GM21390 (cell line): Measurements from ENCODE around the gene LRRC23.
"Not testable (repeated sequence)": the region's sequence is repeated elsewhere in the genome, so short reads cannot be mapped to it uniquely, and the experiment has no call there.

Experiments used
- ATAC-seq: cut with Tn5 transposase; IDR thresholded peaks from one replicate; pipeline ENCODE4 v1.9.1; 2021; ENCODE audit not compliant: unreplicated experiment

LRRC23 gene

DNA sequence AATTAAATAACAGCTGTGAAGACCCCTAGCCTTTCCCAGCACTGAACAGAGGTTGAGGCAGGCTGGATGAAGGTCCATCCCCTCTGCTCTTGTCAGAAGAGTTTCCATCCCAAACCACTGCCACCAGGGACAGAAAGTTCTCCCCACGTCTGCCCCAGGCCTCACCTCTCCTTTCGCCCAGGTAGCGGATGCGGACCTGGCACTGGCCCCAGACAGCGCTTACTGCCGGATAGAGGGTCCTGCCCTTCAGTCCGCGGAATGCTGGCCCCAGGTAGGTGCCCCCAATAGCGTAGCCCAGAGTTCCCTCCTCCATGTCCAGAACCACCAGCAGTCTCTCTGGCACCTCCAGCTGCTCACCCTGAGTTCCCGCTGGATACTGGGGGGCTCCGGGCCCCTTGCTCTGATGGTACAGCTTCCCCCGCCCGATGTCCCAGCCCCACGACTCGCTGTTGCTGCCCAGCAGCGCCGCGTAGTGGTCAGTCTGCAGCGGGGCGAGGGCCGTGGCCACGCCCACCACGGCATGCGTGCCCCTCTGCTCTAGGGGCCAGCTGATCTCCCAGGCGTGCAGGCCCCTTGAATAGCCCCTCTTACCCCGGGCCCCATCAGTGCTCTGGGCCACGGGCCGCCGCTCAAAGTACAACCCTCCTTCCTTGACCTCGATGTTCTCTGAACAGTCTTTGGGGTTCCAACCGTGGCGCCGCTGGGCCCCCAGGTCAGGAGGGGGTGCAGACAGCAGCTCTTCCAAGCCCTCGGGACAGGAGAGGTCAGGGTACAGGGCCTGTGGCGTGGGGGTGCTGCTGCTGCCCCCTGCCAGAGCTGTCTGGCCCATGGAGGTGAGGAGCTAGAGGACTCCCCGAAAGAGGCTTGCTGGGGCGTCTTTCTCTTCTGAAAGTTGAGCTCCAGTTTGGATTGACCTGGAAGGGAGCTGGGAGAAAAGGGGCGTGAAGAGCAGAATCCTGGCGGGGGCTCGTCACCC lies 32.3 kb upstream of the LRRC23 start:
- ATAC-seq, result no peak

DNA sequence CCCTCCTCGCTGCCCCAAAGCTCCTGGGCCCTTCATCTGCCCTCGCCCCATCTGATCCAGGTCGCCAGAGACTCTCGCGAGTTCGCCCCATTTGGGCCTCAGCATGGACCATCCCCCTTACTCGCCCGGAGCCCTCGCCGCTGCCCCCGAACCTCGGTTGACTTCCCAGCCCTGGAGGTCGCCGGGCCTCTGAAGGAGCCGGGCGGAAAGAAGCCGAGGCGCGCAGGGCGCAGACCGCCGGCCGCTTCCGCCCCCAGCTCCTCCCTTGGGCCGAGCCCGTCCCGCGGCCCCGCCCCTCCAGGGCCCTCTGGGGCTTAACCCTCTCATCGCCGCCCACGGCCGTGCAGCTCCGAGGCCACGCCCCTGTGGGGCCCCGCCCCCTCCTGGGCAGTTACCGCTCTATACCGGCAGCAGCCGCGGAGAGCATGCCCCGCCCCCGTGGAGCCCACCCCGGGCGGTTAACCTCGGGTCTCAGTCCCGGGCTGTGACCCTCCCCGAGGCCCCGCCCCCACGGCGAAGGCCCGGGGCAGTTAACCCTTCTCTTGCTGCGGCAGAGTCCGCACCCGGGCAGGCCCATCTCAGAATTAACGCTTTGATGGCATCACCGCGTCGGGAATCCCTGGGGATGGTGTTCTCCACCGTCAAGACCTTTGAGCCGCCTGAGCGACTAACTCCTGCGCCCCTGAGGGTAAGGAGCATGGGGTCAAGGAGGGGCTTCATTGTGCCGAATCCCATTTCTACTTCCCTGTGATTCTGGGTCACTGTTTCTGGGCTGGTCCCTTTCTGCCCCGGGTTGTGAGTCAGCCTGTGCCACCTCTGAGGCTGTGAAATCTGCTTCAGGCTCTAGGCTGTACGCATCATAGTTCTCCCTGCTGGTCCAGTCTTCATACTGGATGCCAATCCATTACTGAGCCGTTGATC lies 31.3 kb upstream of the LRRC23 start, which contains the start of gene SPSB2:
Gene SPSB2 (minus strand): TSS at position 210 of the 921 bp plus-strand sequence. CDS start 402 bp downstream, outside the sequence.
- peak; percentile 78 for ATAC-seq

DNA sequence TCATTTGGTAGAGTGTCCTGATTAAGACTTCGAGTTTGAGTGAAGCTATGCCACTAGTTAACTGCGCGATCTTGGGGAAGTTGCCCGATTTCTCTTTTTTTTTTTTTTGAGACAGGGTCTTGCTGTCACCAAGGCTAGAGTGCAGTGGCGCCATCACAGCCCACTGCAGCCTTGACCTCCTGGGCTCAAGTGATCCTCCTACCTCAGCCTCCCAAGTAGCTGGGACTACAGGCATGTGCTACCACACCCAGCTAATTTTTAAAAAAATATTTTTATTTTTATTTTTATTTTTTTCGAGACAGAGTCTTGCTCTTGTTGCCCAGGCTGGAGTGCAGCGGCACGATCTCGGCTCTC lies 30.6 kb upstream of the LRRC23 start:
- not testable (repeated sequence) for ATAC-seq

DNA sequence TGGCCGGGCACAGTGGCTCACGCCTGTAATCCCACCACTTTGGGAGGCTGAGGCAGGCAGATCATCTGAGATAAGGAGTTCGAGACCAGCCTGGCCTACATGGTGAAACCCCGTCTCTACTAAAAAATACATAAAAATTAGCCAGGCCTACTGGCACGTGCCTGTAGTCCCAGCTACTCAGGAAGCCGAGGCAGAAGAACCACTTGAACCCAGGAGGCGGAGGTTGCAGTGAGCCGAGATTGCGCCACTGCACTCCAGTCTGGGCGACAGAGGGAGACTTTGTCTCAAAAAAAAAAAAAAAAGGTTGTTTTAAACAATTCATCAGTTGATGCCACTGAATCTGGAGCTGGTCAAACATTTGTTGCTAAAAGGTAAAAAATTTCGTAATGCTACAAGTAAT lies 24.8 kb upstream of the LRRC23 start:
- ATAC-seq, result not testable (repeated sequence)

DNA sequence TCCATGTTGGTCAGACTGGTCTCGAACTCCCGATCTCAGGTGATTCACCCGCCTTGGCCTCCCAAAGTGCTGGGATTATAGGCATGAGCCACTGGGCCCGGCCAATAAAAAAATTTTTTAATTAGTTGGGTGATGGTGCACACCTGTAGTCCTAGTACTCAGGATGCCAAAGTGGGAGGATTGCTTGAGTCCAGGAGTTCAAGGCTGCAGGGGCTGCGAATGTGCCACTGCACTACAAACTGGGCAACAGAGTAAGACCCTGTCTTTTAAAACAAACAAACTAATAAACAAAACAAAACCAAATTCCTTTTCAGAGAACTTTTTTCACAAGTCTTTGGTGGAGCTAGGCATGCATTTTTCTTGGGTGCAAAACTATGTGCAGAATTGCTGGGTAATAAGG lies 21.4 kb upstream of the LRRC23 start:
- ATAC-seq, result no peak

DNA sequence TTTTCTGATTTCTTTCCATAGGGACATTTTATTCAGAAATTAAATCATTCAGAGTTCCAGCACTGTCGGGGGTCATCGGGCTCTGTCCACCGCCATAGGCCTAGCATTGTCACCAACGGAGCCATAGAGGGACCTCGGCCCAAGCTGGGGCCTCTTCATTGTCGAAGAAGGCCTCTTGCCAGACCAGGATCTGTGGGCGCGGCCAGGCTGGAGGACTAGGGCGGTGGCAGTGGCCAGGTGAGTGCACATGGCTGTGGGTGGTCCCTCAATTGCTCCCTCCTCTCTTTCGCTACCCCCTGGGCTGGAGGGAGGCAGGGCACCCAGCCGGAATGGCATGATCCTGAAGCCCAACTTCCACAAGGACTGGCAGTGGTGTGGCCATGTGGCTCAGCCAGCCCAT lies 20.9 kb upstream of the LRRC23 start:
- no peak for ATAC-seq

DNA sequence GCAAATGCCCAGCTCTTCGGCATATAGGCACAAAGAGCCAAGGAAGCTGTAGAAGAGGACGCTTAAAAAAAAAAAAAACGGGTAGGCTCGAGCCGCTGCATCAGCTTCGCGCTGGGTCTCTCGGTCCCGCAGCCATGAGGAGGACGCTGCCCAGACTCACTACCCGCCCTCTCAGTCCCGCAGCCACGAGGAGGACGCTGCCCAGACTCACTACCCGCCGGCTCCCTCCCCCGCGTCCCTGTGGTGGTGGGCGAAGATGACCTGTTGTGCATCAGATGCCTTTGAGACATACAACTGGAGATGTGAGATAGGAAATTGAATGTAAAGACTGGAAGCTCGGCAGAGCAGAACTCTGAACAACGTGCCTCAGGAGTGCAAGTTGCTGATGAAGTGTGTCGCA lies 20.1 kb upstream of the LRRC23 start:
- no peak for ATAC-seq

DNA sequence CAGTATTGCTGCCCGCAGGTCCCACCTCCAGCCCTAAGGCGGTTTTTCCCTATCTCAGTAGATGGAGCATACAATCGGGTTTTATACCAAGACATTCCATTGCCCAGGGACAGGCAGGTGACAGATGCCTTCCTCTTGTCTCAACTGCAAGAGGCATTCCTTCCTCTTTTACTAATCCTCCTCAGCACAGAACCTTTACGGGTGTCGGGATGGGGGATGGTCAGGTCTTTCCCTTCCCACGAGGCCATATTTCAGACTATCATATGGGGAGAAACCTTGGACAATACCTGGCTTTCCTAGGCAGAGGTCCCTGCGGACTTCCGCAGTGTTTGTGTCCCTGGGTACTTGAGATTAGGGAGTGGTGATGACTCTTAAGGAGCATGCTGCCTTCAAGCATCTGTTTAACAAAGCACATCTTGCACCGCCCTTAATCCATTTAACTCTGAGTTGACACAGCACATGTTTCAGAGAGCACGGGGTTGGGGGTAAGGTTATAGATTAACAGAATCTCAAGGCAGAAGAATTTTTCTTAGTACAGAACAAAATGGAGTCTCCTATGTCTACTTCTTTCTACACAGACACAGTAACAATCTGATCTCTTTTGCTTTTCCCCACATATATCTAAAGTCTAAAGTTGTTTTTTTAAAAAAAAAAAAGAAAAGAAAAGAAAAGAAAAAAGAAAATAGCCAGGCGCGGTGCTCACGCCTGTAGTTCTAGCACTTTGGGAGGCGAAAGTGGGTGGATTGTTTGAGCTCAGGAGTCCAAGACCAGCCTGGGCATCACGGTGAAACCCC lies 18.2 kb upstream of the LRRC23 start:
- not testable (repeated sequence) for ATAC-seq

DNA sequence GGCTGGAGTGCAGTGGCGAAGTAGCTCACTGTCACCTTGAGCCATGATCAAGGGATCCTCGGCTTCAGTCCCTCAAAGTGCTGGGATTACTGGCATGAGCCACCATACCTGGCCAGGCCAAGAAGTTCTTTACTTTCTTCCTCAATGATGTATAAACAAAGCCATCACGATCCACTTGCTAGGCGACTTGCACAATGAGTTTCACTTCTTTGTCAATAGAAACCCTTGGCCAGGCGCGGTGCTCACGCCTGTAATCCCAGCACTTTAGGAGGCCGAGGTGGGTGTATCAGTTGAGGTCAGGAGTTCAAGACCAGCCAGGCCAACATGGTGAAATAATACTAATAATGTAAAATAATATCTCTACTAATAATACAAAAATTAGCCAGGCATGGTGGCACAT lies 17.2 kb upstream of the LRRC23 start:
- ATAC-seq, result no peak

DNA sequence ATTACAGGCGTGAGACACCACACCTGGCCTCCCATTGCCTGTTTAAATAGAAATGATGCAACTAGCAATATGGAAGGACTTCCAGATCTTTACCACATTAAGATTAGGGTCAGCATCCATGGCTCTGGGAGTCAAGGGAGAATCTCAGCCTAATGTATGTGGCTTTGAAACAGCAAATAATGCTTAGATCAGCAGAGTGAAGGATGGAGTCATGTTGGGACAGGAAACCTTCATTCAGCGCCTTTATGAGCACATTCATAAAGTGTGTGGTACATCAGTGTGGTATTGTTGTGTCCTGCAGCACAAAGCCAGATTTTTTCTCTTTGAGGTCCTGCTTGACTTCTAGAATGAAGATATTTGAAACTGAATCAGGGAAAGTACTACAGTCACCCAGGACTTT lies 16.3 kb upstream of the LRRC23 start:
- no peak for ATAC-seq

DNA sequence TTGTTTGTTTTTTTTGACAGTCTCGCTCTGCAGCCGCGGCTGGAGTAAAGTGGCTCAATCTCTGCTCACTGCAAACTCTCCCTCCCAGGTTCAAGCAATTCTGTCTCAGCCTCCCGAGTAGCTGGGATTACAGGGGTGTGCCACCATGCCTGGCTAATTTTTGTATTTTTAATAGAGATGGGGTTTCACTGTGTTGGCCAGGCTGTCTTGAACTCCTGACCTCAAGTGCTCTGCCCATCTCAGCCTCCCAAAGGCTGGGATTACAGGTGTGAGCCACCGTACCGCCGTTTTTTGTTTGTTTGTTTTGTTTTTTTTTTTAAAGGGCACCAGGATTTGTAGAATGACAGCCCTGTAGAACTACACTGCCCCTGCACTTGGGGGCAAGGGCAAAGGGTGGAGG lies 15.8 kb upstream of the LRRC23 start:
- ATAC-seq, result not testable (repeated sequence)

DNA sequence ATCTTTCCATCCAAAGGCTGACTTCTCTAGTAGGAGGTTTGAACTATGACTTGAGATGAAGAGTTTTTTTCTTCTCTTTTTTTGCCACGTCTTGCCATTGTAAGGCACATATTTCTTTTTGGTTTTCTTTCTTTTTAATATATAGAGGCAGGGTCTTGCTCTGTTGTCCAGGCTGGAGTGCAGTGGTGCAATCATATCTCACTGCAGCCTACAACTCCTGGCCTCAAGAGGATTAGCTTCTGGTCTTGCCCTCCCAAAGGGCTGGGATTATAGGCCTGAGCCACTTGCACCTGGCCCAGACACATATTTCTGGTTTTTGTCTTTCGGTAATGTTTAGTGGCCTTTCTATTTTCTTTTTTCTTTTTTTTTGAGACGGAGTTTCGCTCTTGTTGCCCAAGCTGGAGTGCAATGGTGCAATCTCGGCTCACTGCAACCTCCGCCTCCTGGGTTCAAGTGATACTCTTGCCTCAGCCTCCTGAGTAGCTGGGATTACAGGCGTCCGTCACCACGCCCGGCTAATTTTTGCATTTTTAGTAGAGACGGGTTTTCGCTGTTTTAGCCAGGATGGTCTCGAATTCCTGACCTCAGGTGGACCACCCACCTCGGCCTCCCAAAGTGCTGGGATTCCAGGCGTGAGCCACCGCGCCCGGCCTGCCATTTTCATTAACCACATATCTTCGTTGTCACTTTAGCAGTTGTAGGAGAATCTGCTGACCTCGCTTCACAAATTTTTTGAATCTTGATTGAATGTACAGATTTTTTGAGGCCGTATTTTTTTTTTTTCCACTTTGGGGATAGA lies 14.6 kb upstream of the LRRC23 start:
- ATAC-seq, result not testable (repeated sequence)

DNA sequence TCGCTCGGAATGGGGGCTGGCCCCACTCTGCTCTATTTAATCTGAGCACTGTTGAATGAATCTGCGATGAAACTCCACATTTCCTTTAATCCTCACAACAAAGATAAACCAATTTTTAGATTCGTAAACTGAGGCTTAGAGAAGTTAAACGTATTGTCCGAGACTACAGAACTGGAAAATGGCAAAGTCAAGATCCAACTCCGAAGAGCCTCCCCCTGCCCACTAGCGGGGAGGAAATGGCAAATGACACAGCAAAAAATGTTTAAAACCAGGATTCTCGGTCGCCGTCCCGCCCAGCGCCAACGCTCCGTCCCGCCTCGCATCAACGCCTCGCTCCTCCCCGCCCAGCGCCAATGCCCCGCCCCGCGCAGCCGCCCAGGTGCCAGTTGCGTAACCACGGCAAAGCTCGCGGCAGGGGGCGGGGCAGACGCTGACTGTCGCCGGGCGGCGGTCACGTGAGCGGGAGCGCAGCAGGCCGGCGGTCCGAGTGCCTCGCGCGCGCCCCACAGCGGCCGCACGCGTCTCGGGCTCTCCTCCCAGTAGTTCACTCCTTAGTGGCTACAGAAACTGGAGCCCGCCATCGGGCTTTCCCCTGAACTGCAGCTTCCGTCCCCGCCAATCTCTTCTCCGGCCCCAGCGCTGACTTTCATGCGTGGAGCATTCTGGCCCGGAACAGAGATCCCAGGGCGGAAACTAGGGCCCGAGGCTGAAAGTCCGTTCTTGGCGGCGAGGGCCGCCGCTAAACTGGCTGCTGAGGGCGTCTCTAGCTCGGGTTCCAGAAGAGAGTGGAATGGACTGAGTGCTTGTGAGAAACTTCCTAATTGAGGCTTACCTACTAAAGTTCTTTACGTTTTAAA lies 13.6 kb upstream of the LRRC23 start:
- peak; percentile 91 for ATAC-seq

DNA sequence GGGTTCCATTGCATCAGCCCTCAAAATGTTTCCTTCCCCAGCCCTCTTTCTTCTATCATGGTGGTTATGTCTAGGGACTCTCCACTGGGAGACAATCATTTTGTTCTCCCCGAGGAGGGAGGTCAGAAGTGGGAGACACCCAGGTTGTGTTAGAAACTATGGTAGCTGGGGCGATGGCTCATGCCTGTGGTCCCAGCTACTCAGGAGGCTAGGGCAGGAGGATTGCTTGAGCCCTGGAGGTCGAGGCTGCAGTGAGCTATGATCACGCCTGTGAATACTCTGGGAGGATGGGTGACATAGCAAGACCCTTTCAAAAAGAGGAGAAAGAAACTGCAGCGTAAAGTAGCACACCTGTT lies 13.0 kb upstream of the LRRC23 start:
- ATAC-seq, result no peak

DNA sequence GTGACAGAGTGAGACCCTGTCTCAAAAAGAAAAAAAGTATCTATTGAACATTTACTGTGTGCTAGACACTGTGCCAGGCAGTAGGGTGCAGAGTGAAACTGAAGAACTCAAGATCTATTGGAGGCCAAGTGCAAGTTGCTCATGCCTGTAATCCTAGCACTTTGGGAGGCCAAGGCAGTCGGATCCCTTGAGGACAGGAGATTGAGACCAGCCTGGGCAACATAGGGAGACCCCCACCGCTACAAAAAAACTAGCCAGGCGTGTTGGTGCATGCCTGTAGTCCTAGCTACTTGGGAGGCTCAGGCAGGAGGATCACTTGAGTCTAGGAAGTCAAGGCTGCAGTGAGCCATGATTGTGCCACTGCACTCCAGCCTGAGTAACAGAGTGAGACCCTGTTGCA lies 11.9 kb upstream of the LRRC23 start:
- ATAC-seq, result not testable (repeated sequence)

DNA sequence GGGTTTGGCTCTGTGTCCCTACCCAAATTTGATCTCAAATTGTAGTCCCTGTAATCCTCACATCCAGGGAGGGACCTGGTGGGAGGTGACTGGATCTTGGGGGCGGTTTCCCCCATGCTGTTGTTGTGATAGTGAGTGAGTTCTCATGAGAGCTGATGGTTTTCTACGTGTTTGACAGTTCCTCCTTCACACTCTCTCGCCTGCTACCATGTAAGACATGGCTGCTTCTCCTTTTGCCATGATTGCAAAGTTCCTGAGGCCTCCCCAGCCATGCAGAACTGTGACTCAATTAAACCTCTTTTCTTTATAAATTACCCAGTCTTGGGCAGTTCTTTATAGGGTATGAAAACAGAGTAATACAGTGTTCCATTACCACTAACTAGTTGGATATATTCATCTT lies 10.3 kb upstream of the LRRC23 start:
- ATAC-seq, result no peak

DNA sequence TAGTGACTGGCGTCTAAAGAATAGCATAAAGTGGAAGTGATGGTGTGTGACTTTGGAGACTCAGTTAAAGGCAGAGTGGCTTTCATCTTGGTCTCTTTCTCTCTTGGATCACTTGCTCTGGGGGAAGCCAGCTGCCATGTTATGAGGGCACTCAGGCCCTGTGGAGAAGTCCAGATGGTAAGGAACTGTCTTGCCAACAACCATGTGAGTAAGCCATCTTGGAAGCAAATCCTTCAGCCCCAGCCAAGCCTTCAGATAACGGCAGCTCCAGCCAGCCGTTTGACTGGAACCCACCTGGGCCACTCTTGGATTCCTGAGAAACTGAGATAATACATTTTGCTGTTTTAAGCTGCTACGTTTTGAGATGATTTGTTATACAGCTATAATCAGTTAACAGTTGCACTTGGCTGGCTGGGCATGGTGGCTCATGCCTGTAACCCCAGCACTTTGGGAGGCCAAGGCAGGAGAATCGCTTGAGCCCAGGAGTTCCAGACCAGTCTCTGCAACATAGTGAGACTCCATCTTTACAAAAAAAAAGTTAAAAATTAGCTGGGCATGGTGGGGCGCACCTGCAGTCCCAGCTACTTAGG lies 7.7 kb upstream of the LRRC23 start:
- no peak for ATAC-seq

DNA sequence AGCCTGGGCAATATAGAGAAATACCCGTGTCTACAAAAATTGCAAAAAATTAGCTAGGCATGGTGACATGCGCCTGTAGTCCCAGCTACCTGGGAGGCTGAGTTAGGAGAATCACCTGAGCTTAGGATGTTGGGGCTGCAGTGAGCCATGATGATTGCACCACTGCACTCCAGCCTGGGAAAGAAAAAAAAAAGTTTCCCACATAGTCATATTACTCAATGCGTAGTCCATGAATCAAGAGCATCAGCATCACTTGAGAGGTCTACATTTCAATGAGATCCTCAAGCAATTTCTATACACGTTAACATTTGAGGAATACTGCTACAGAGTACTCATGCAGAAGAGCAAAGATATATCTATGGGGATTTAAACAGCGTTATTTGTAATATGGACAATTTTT lies 5.2 kb upstream of the LRRC23 start:
- no peak for ATAC-seq
